Glutamatergic neuron (in vitro differentiated cells): ENCODE data around the gene CSNK1A1. TPM values are rescaled to one million over a fixed set of nuclear protein-coding genes. Genes with fewer than 3 reads are reported as not detected.
"Not testable (repeated sequence)": the region's sequence is repeated elsewhere in the genome, so short reads cannot be mapped to it uniquely, and the experiment has no call there.

Experiments used
- DNase-seq: peaks from one replicate; pipeline ENCODE4 v3.0.0; 2022
- H3K27ac Mint-ChIP-seq: one replicate; pipeline ENCODE4 v1.8.0; 2020; ENCODE audit warnings: mild to moderate bottlenecking, mixed read lengths, inconsistent platforms; ENCODE audit not compliant: unreplicated experiment
- H3K27me3 Mint-ChIP-seq: one replicate; pipeline ENCODE4 v1.8.0; 2020; ENCODE audit warnings: mild to moderate bottlenecking, moderate library complexity, mixed read lengths, inconsistent platforms; ENCODE audit not compliant: unreplicated experiment
- H3K36me3 Mint-ChIP-seq: one replicate; pipeline ENCODE4 v1.8.0; 2020; ENCODE audit warnings: mild to moderate bottlenecking, mixed read lengths, inconsistent platforms; ENCODE audit not compliant: unreplicated experiment
- H3K4me1 Mint-ChIP-seq: one replicate; pipeline ENCODE4 v1.8.0; 2020; ENCODE audit warnings: mild to moderate bottlenecking, low read depth, mixed read lengths, inconsistent platforms; ENCODE audit not compliant: unreplicated experiment
- H3K4me3 Mint-ChIP-seq: one replicate; pipeline ENCODE4 v1.8.0; 2020; ENCODE audit warnings: mild to moderate bottlenecking, mixed read lengths, inconsistent platforms; ENCODE audit not compliant: unreplicated experiment
- H3K9me3 Mint-ChIP-seq: one replicate; pipeline ENCODE4 v1.8.0; 2020; ENCODE audit warnings: mild to moderate bottlenecking, moderate library complexity, mixed read lengths, inconsistent platforms; ENCODE audit not compliant: unreplicated experiment
- total RNA-seq: library from RNA; stranded (reverse); fragmentation: NEBNext Ultra II Directional; extraction: Animal tissue kit (Norgen Biotek cat#: 25700); gene quantifications from one replicate; pipeline ENCODE4 v1.2.1, GENCODE V29; 2021; ENCODE audit not compliant: unreplicated experiment
- TF ChIP-seq, protein P1 (sequence below): fragments of 200-600 bp; sonication (generic); IDR thresholded peaks from one replicate; pipeline ENCODE4 v1.5.0; 2021; ENCODE audit not compliant: partially characterized antibody, unreplicated experiment

The CSNK1A1 gene
- total RNA-seq, 1 donor from 2014 or later: 289 TPM

DNA sequence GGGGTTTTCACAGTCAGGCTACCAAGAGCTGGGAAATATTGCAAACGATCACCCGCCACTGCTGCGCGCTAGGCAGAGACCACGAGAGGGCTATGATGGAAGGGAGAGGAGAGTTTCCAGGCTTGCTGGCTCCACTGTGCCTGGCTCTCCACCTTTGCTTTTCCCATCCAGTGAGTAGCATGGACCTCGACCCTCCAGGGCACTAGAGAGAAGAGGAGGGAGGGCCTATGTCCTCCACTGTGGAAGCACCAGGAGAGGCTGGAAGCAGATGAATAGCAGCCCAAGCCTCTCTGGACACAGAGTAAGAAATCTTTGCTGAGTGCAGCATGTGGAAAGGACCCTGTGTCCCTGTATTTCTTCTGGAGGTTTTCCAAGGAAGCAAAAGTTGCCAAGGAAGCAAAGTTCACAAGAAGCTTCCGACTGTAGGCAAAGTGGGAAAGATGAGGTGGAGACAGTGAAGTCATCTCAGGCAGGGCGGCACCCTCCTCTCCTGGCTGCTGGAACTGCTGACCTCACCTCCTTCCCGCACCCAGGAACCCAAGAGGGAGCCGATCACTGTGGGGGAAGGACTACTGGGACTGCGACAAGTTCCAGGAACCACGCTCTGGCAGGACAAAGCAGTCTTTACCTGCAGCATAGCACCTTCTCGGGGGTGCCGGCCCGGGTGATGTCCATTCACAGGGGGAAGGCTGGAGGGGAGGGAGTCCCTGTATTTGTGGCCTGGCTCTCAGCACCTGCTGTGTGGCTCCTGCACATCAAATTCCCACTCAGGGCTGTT, 79.6 kb downstream of the CSNK1A1 start:
- H3K36me3 Mint-ChIP-seq: no peaks in the 10 kb centered on the region
- H3K27me3 Mint-ChIP-seq: peaks cover 3% of the 10 kb centered on the region

DNA sequence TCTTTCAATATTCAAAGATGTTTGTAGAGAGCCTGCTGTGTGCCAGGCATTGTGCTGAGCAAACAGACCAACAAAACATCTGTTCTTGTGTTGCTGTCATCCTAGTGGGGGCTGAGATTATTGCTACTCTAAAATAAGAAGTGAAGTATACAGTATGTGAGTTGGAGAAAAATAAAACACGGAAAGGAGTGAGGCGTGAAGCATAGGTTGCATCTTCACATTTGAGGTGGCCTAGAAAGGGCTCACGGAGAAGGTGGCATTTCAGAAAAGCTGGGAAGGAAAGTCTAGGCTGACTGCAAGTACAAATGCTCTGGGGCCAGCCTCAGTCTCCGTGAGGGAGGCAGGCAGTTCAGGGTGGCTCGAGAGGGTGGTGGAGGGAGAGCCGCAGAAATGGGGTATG, 80.3 kb downstream of the CSNK1A1 start:
- Mint-ChIP-seq H3K27ac (no peak overlapping the region), H3K27me3 (peaks cover 3% of the 10 kb centered on the region), H3K4me1 (no peaks in the 10 kb centered on the region), H3K9me3 (no peaks in the 10 kb centered on the region), H3K4me3 (no peak overlapping the region), H3K36me3 (no peaks in the 10 kb centered on the region)
- TF ChIP-seq, protein P1, sequence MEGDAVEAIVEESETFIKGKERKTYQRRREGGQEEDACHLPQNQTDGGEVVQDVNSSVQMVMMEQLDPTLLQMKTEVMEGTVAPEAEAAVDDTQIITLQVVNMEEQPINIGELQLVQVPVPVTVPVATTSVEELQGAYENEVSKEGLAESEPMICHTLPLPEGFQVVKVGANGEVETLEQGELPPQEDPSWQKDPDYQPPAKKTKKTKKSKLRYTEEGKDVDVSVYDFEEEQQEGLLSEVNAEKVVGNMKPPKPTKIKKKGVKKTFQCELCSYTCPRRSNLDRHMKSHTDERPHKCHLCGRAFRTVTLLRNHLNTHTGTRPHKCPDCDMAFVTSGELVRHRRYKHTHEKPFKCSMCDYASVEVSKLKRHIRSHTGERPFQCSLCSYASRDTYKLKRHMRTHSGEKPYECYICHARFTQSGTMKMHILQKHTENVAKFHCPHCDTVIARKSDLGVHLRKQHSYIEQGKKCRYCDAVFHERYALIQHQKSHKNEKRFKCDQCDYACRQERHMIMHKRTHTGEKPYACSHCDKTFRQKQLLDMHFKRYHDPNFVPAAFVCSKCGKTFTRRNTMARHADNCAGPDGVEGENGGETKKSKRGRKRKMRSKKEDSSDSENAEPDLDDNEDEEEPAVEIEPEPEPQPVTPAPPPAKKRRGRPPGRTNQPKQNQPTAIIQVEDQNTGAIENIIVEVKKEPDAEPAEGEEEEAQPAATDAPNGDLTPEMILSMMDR: peak; percentile 15
- no peak for DNase-seq

More for the DNA sequence above, 79.6 kb downstream of the CSNK1A1 start:
- Mint-ChIP-seq H3K4me1 (no peaks in the 10 kb centered on the region), H3K9me3 (no peaks in the 10 kb centered on the region), H3K27ac (no peak overlapping the region), H3K4me3 (no peak overlapping the region)
- DNase-seq: no peak
- TF ChIP-seq, protein P1: no peak

DNA sequence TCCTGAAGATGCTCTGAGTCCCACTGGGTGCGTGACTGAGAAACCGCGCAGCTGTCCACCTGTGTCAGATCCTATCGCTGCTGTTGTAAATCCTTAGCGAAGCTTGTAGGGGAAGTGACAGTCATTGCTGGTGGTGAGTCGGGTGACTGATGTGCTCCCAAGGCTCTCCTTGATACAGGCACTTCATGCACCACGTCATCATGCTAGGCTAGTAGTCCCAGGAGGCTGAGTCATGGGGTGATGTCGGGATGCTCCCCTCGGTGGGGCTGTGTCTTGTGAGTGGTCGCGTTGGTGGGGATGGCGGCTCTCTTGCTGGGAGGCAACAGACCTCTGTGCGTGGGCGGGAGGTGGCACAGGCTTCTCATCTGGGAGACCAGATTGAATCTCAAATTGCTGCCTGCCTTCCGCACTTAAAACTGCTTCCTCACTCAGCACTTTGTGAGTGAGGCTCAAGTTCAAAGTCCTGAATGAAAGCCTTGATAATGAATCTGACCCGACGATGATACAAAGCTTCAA, 84.7 kb downstream of the CSNK1A1 start:
- peaks cover 4% of the 10 kb centered on the region for H3K4me1 Mint-ChIP-seq
- H3K27me3 Mint-ChIP-seq: peaks cover 4% of the 10 kb centered on the region
- TF ChIP-seq, protein P1: no peak
- no peak overlapping the region for H3K27ac Mint-ChIP-seq
- no peaks in the 10 kb centered on the region for H3K36me3 Mint-ChIP-seq
- H3K4me3 Mint-ChIP-seq: no peak overlapping the region
- no peak for DNase-seq
- H3K9me3 Mint-ChIP-seq: no peaks in the 10 kb centered on the region

DNA sequence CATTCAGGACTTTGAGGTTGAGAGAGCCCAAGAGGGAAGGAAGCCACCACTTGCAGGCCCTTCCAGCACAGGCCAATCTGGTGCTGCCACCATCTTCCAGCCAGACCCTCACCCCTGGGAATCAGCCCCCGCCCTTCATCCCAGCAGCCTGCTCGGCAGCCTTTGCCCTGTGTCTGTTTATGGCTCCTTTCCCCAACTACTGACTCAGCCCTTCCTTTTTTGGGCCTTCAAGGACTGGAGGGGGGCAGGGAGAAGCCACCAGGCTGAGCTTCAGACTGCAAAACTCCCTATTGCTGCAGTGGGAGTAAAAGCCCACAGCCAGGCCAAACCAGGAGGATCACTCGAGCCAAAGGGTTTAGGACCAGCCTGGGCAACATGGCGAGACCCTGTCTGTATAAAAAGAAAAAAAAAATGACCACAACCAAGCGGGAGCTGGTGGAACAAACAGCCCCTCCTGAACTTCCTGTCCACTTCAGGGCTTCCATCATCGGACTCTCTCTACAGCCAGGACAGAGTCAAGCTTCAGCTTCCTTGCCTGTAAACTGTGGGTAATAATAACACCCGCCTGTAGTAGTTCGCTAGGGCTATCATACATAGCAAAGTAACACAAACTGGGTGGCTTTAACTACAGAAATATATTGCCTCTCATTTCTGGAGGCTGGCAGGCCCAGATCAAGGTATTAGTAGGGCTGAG, 86.3 kb downstream of the CSNK1A1 start:
- Mint-ChIP-seq H3K9me3 (no peaks in the 10 kb centered on the region), H3K36me3 (no peaks in the 10 kb centered on the region), H3K27me3 (peaks cover 1% of the 10 kb centered on the region), H3K27ac (no peak overlapping the region), H3K4me3 (no peak overlapping the region), H3K4me1 (peaks cover 4% of the 10 kb centered on the region)
- TF ChIP-seq, protein P1: no peak
- DNase-seq: no peak

DNA sequence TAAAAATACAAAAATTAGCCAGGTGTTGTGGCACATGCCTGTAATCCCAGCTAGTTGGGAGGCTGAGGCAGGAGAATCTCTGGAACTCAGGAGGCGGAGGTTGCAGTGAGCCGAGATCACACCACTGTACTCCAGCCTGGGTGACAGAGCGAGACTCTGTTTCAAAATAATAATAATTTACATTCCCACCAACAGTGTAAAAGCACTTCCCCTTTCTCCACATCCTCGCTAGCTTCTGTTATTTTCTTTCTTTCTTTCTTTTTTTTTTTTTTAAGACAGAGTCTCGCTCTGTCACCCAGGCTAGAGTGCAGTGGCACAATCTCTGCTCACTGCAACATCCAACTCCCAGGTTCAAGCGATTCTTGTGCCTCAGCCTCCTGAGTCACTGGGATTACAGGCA, 89.3 kb downstream of the CSNK1A1 start:
- H3K36me3 Mint-ChIP-seq, H3K4me1 Mint-ChIP-seq, H3K27me3 Mint-ChIP-seq, H3K4me3 Mint-ChIP-seq, H3K27ac Mint-ChIP-seq, H3K9me3 Mint-ChIP-seq, DNase-seq: not testable (repeated sequence)
